KMS-11 (cell line): ENCODE measurements around the gene TMEM129.

Source experiments
- H2AFZ ChIP-seq: fragments of 200-600 bp; sonication (generic); 2 replicates; pipeline ENCODE4 v1.6.1; 2016; ENCODE audit warnings: antibody characterized with exemption, mixed run types, low read depth
- H3K27ac ChIP-seq: fragments of 200-600 bp; sonication (generic); 2 replicates; pipeline ENCODE4 v1.6.1; 2016; ENCODE audit warnings: mild to moderate bottlenecking, mixed run types
- H3K27me3 ChIP-seq: fragments of 200-600 bp; sonication (generic); 2 replicates; pipeline ENCODE4 v1.6.1; 2017; ENCODE audit warnings: mild to moderate bottlenecking, low read depth, mixed run types, moderate library complexity; ENCODE audit not compliant: insufficient read depth
- H3K36me3 ChIP-seq: fragments of 200-600 bp; sonication (generic); 2 replicates; pipeline ENCODE4 v1.6.1; 2017; ENCODE audit warnings: mild to moderate bottlenecking, mixed run types; ENCODE audit not compliant: insufficient read depth
- H3K4me1 ChIP-seq: fragments of 200-600 bp; sonication (generic); 2 replicates; pipeline ENCODE4 v1.6.1; 2016; ENCODE audit warnings: mild to moderate bottlenecking, low read depth, mixed run types; ENCODE audit not compliant: poor library complexity, severe bottlenecking
- H3K4me2 ChIP-seq: fragments of 200-600 bp; sonication (generic); 2 replicates; pipeline ENCODE4 v1.7.0; 2016; ENCODE audit warnings: mild to moderate bottlenecking, mixed run types
- H3K4me3 ChIP-seq: fragments of 200-600 bp; sonication (generic); IDR thresholded peaks from 2 replicates; pipeline ENCODE4 v1.6.1; 2017; ENCODE audit warnings: low read depth, low read length, mixed read lengths; ENCODE audit not compliant: insufficient read depth
- H3K79me2 ChIP-seq: fragments of 200-600 bp; sonication (generic); 2 replicates; pipeline ENCODE4 v1.6.1; 2016; ENCODE audit warnings: low read depth, mixed run types; ENCODE audit not compliant: insufficient read depth
- H3K9ac ChIP-seq: fragments of 200-600 bp; sonication (generic); 2 replicates; pipeline ENCODE4 v1.6.1; 2016; ENCODE audit warnings: mild to moderate bottlenecking, mixed run types
- H4K20me1 ChIP-seq: fragments of 200-600 bp; sonication (generic); 2 replicates; pipeline ENCODE4 v1.6.1; 2016; ENCODE audit warnings: mild to moderate bottlenecking, mixed run types; ENCODE audit not compliant: insufficient read depth
- TF ChIP-seq, protein P1 (sequence below): fragments of 200-600 bp; sonication (generic); conservative IDR thresholded peaks from 2 replicates; pipeline ENCODE4 v1.6.1; 2017; ENCODE audit warnings: low read depth, mild to moderate bottlenecking, antibody characterized with exemption, low read length, moderate library complexity, mixed read lengths

TMEM129 gene

DNA sequence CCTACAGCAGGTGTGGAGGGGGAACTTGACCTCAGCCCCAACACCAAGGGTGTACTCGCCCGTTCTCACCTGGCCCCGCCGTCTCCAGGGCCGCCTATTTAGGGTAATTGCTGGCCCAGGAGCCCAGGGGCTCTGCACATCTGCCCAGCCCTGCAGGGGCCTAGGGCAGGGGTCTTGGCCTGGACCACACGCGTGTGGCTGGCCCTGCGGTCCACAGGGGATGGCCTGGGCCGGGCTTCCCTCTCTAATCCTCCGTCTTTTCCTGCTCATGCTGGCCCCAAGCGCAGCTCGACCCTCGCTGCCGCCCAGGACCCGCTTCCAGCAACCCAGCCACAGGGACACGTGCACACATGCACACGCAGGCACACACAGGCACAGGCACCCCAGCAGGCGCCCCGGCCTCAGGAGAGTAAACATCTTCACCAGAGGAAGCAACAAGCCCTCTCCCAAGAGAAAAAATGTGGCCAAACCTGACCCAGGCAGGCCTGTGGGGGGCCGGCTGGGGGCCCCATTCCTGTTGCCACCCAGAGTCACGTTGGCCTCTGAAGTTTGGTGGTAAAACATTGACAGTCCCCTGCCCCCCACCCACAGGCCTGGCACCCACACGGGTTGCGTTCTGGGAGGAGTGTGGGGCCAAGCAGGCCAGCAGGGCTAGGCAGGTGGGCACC lies 47.4 kb upstream of the TMEM129 start:
- TF ChIP-seq, protein P1, sequence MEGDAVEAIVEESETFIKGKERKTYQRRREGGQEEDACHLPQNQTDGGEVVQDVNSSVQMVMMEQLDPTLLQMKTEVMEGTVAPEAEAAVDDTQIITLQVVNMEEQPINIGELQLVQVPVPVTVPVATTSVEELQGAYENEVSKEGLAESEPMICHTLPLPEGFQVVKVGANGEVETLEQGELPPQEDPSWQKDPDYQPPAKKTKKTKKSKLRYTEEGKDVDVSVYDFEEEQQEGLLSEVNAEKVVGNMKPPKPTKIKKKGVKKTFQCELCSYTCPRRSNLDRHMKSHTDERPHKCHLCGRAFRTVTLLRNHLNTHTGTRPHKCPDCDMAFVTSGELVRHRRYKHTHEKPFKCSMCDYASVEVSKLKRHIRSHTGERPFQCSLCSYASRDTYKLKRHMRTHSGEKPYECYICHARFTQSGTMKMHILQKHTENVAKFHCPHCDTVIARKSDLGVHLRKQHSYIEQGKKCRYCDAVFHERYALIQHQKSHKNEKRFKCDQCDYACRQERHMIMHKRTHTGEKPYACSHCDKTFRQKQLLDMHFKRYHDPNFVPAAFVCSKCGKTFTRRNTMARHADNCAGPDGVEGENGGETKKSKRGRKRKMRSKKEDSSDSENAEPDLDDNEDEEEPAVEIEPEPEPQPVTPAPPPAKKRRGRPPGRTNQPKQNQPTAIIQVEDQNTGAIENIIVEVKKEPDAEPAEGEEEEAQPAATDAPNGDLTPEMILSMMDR, result no peak
- no peaks in the 10 kb centered on the region for H3K36me3 ChIP-seq
- H3K4me2 ChIP-seq, result no peak overlapping the region
- H4K20me1 ChIP-seq, result no peaks in the 10 kb centered on the region
- no peaks in the 10 kb centered on the region for H3K79me2 ChIP-seq
- no peak overlapping the region for H2AFZ ChIP-seq
- H3K9ac ChIP-seq, result no peak overlapping the region
- no peak overlapping the region for H3K4me3 ChIP-seq
- H3K4me1 ChIP-seq, result peaks cover 4% of the 10 kb centered on the region
- H3K27me3 ChIP-seq, result peaks cover 6% of the 10 kb centered on the region; the same call in 1 of the 2 replicates
- no peak overlapping the region for H3K27ac ChIP-seq

DNA sequence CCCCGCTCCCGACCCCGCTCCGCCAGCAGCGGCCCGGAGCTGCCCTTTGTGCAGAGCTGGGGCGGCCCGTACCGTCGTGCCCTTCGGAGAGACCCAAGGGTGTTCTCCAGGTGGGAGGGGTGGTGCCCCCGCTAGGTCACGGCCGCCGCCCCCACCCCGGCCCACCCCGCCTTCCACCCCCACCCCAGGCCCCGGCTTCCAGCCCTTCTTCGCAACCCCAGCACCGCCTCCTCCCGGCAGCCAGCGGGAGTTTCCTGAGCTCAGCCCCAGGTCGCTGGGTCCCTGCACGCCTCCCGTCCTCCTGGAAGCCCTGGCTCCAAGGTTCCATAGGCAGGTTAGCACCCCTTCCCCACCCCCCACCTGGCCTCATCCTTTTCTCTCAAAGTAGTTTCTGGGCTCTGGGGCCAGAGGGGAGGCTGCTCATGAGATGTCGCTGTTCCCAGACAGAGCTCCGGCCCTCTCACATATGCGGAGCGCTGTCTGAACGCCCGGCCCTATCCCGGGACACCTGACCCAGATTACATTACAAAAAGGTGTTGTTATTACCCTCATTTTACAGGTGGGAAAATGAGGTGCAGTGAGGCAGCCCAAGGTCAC lies 46.7 kb upstream of the TMEM129 start:
- TF ChIP-seq, protein P1, result no peak
- H3K4me2 ChIP-seq, result no peak overlapping the region
- H3K9ac ChIP-seq, result no peak overlapping the region

DNA sequence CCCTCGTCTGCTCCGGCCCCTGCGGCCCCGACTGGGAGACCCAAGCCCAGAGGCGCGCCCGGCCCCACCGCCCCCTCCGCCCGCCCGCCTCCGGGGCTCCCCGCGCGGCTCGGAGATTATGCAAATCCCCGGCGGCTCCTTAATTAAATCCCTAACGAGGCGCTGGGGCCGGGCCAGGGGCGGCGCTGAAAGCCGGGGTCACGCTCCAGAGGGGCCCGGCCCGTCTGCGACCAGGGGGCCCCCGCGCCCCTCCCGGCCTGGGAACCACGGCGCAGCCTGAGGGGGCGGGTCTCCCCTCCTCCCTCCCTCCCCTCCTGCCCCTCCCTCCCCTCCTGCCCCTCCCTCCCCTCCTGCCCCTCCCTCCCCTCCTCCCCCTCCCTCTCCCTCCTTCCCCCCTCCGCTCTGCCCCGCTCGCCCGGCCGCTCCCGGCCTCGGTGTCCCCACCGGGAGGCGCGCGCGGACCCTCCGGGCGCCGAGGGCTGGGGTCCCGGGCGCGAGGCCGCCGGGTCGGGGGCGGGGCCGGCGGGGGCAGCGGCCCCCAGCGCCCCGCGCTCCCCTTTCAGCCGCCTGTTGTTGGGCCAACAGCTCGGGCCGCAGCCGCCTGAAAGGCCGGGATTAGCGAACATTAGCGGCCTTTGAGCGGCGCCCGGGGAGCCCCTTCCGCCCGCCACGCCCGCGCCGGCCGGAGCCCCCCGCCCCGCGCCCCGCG lies 46.1 kb upstream of the TMEM129 start:
- no peak overlapping the region for H3K4me2 ChIP-seq
- no peak overlapping the region for H2AFZ ChIP-seq
- H3K36me3 ChIP-seq, result no peaks in the 10 kb centered on the region
- no peak overlapping the region for H3K9ac ChIP-seq
- no peak overlapping the region for H3K27ac ChIP-seq
- H3K27me3 ChIP-seq, result peaks cover 6% of the 10 kb centered on the region; the same call in 1 of the 2 replicates
- peaks cover 4% of the 10 kb centered on the region for H3K4me1 ChIP-seq
- no peaks in the 10 kb centered on the region for H4K20me1 ChIP-seq
- H3K79me2 ChIP-seq, result no peaks in the 10 kb centered on the region
- H3K4me3 ChIP-seq, result no peak overlapping the region
- TF ChIP-seq, protein P1, result no peak

More for the DNA sequence above, 46.7 kb upstream of the TMEM129 start:
- H4K20me1 ChIP-seq, result no peaks in the 10 kb centered on the region
- no peak overlapping the region for H3K27ac ChIP-seq
- no peak overlapping the region for H3K4me3 ChIP-seq
- H3K79me2 ChIP-seq, result no peaks in the 10 kb centered on the region
- no peak overlapping the region for H2AFZ ChIP-seq
- peaks cover 6% of the 10 kb centered on the region; the same call in 1 of the 2 replicates for H3K27me3 ChIP-seq
- peaks cover 4% of the 10 kb centered on the region for H3K4me1 ChIP-seq
- H3K36me3 ChIP-seq, result no peaks in the 10 kb centered on the region

- Histone ChIP-seq H3K27ac (no peak overlapping the region), H3K79me2 (no peaks in the 10 kb centered on the region), H3K27me3 (peaks cover 6% of the 10 kb centered on the region; the same call in 1 of the 2 replicates), H3K36me3 (no peaks in the 10 kb centered on the region), H3K9ac (no peak overlapping the region), H2AFZ (no peak overlapping the region), H3K4me1 (no peaks in the 10 kb centered on the region), H4K20me1 (no peaks in the 10 kb centered on the region), H3K4me2 (no peak overlapping the region), H3K4me3 (no peak overlapping the region)
- TF ChIP-seq, protein P1, result no peak
These were observed 45.3 kb upstream of the TMEM129 start for GRCh38 chr4:1766106-1767060.
